Activated CD8-positive, alpha-beta memory T cell treated with anti-CD3 and anti-CD28 coated beads, Interleukin-2, amount 10 ng/mL, durations not matched to agents 7 days and 5 days (primary cell): ENCODE measurements around the gene LDB2. TPM values are rescaled to one million over a fixed set of nuclear protein-coding genes. Genes with fewer than 3 reads are reported as not detected.
A peak's percentile ranks its signal among the peaks of the same experiment; 100 is the strongest.
"Not testable (repeated sequence)": the region's sequence is repeated elsewhere in the genome, so short reads cannot be mapped to it uniquely, and the experiment has no call there.

Experiments used
- ATAC-seq: fragments of 150-1000 bp; cut with Tn5 transposase; one replicate; pipeline ENCODE4 v1.10.0; 2021; ENCODE audit warnings: moderate library complexity
- CTCF ChIA-PET: fragments of 350-600 bp; sonication (Branson Sonifier 250); formaldehyde crosslinking; loops from one replicate; lab custom pipeline; 2021; ENCODE audit warnings: antibody characterized with exemption; lab: Charles Lee
- DNase-seq: peaks from one replicate; pipeline ENCODE4 v3.0.0-alpha.2; 2020
- H3K27ac Mint-ChIP-seq: one replicate; pipeline ENCODE4 v1.8.0; 2021; ENCODE audit warnings: mild to moderate bottlenecking, mixed read lengths
- H3K27me3 Mint-ChIP-seq: one replicate; pipeline ENCODE4 v1.8.0; 2021; ENCODE audit warnings: mixed read lengths
- H3K36me3 Mint-ChIP-seq: one replicate; pipeline ENCODE4 v1.8.0; 2021; ENCODE audit warnings: mild to moderate bottlenecking, mixed read lengths
- H3K4me1 Mint-ChIP-seq: one replicate; pipeline ENCODE4 v1.8.0; 2021; ENCODE audit warnings: mixed read lengths
- H3K4me3 Mint-ChIP-seq: one replicate; pipeline ENCODE4 v1.8.0; 2021; ENCODE audit warnings: mild to moderate bottlenecking, moderate library complexity, mixed read lengths
- H3K9me3 Mint-ChIP-seq: one replicate; pipeline ENCODE4 v1.8.0; 2022; ENCODE audit warnings: low read depth, mixed read lengths
- total RNA-seq, 2 experiments: library from RNA; stranded (reverse); gene quantifications; one replicate each; pipeline ENCODE4 v1.2.3, GENCODE V29; 2021

Gene LDB2
- not detected for total RNA-seq

DNA sequence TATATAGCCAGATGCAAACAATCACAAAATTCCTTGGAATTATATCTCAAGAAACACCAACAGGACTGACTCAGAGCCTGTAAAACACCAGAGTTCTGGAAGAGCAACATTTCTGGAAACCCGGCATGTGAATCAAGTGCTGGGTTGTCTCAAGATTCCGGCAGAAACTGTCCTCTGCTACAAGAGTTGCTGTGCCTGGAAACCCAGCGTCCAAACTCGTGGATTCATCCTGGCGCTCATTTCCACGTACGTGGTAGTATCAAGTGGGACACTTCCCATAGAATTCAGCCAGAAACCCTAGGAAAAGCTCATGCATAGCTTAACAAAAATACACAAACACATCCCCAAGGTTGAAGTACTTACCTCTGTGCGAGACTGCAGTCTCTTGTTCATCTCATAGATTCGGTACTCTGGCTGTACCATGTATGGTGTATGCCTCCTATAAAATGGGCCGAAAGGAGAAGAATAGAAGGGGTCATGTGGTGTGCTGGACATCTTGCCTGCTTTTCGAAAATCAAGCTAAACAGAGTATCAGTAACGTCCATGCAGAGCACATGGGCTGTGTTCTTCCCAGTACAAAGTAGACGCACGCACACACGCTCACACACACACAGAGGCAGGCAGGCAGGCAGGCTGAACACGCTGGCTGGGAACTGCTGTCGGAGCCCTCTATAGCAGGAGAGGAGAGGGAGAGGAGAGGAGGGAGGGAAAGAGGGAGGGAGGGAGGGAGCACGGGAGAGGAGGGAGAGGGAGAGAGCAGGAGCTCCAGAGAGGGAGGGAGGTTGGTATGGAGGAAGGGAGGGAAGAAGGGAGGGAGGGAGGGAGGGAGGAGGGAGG lies at the start of gene LDB2:
LDB2 (minus strand) TSS at position 655 of the 837 bp plus-strand sequence.
- peaks cover 3% of the 10 kb centered on the region for H3K4me1 Mint-ChIP-seq
- H3K27me3 Mint-ChIP-seq, result peaks cover 9% of the 10 kb centered on the region
- DNase-seq, result no peak
- no peak for ATAC-seq
- H3K36me3 Mint-ChIP-seq, result no peaks in the 10 kb centered on the region
- CTCF ChIA-PET, result no interaction called here
- H3K9me3 Mint-ChIP-seq, result no peaks in the 10 kb centered on the region
- H3K27ac Mint-ChIP-seq, result no peak within 1 kb of the TSS
- H3K4me3 Mint-ChIP-seq, result no peak within 1 kb of the TSS

DNA sequence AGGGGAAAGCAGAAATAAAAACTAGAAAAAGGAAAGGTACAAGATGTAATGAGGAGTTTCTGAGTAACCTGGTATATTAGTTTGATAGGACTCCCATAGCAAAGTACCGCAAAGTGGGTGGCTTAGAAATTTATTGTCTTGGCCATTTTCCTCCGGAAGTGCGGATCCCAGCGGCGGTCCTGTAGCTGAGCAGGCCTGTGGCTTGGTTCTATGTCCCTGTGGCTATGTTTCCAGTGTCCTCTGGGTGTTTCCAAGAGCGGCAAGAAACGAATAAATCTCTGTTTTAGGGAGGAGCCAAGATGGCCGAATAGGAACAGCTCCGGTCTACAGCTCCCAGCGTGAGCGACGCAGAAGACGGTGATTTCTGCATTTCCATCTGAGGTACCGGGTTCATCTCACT lies 44.0 kb upstream of the LDB2 start:
- DNase-seq (no peak), ATAC-seq (no peak)
- Mint-ChIP-seq H3K4me3 (no peak overlapping the region), H3K36me3 (no peaks in the 10 kb centered on the region), H3K27me3 (no peaks in the 10 kb centered on the region), H3K4me1 (no peaks in the 10 kb centered on the region), H3K9me3 (peaks cover 2% of the 10 kb centered on the region), H3K27ac (no peak overlapping the region)
- CTCF ChIA-PET, result no interaction called here

DNA sequence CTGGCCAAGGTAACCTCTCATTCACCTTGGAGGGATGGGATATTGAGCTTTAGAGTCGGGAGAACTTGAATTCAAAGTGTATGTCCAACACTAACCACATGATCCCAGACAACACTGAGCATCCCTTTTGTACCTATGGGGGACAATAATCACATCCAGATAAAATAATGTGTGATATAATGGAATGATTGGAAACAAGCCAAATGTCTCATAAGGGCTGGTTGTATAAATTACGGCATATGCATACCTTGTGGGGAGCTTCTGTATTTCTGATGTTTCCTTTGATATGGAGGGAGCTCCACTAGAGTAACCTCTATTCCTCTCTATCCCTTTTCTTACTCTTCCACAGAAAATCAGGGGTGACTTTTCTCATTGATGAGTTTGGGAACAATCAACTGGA lies 40.7 kb upstream of the LDB2 start:
- DNase-seq (no peak), ATAC-seq (no peak)
- H3K27ac Mint-ChIP-seq, result no peak overlapping the region
- H3K36me3 Mint-ChIP-seq, result no peaks in the 10 kb centered on the region
- no peaks in the 10 kb centered on the region for H3K4me1 Mint-ChIP-seq
- no peak overlapping the region for H3K4me3 Mint-ChIP-seq
- CTCF ChIA-PET, result no interaction called here
- H3K9me3 Mint-ChIP-seq, result peaks cover 2% of the 10 kb centered on the region
- peaks cover 2% of the 10 kb centered on the region for H3K27me3 Mint-ChIP-seq

DNA sequence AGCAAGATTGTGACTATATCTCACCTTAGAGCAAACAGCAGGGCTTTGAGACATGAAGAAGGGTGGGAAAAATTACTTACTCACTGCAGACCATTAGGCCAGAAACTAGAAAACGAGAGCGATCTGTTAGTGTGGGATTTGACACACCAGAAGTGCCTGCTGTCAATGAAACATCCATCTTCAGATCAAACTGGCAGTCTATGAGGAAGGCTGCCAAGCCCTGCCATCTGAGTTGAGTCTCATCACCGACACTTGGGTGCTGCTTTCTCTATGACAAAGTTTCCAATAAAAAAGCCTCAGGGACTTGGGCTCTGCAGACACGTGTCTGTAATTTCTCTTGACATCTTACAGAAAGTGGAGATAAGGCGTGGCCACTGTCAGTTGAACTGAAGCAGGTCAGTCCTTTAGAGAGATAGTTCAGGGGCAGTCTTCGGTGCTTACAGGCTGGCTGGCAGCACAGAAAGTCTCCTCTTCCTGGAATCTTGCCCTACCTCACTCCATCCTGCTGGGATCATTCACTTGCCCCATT lies 40.1 kb upstream of the LDB2 start:
- peaks cover 2% of the 10 kb centered on the region for H3K9me3 Mint-ChIP-seq
- no peak overlapping the region for H3K4me3 Mint-ChIP-seq
- ATAC-seq (no peak), DNase-seq (no peak)
- H3K36me3 Mint-ChIP-seq, result no peaks in the 10 kb centered on the region
- peaks cover 2% of the 10 kb centered on the region for H3K27me3 Mint-ChIP-seq
- no peak overlapping the region for H3K27ac Mint-ChIP-seq
- no peaks in the 10 kb centered on the region for H3K4me1 Mint-ChIP-seq
- CTCF ChIA-PET, result no interaction called here

DNA sequence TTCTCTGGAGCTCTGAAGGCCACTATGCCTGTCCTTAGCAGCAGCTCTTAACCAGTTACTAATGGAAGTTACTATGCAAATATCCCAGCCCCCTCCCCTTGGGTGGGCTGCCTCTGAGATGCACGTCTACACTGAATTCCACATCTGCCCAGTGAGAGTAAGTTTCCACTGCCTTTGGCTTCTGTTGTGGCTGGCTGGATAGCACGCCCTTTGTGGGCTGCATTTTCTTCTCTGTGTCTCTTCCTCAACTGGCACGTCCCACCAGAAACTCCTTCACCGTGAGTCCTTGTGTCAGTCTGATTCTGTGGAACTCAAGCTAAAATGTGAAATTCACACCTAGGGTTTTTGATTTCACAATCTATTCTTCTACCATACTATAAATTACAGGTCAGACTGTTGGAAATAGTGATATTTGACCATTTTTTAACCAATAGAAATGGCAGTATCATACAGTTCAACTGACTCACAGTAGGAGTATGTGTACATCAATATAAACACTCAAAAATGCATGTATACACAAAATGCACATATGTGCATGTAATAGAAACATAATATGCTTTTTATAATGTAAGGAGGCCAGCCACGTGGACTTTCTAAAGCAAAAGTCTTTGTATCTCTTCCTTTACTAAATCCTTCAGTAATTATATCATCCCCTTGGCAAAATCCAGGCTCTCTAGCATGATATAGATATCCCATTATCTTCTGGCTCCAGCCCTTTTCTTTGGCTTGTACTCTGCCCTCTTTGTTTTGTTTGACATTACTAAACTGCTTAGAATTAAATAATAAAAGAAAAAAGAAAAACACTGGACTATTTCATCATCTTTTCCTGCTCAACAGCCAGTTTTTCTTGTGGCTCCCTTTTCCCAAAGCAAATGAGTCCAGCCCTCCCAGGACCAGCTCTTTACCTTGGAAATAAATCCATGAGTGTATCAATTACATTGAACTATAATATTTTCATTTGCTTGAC lies 33.2 kb upstream of the LDB2 start:
- peaks cover 2% of the 10 kb centered on the region for H3K27me3 Mint-ChIP-seq
- CTCF ChIA-PET, result interaction anchor here (1.2 kb wide), 1 partner anchor 15 kb away, joined by 3 read pairs; no protein-coding TSS in a partner anchor
- H3K27ac Mint-ChIP-seq, result no peak overlapping the region
- H3K4me3 Mint-ChIP-seq, result no peak overlapping the region
- no peaks in the 10 kb centered on the region for H3K9me3 Mint-ChIP-seq
- H3K36me3 Mint-ChIP-seq, result no peaks in the 10 kb centered on the region
- H3K4me1 Mint-ChIP-seq, result no peaks in the 10 kb centered on the region
- DNase-seq, result no peak
- ATAC-seq, result no peak

DNA sequence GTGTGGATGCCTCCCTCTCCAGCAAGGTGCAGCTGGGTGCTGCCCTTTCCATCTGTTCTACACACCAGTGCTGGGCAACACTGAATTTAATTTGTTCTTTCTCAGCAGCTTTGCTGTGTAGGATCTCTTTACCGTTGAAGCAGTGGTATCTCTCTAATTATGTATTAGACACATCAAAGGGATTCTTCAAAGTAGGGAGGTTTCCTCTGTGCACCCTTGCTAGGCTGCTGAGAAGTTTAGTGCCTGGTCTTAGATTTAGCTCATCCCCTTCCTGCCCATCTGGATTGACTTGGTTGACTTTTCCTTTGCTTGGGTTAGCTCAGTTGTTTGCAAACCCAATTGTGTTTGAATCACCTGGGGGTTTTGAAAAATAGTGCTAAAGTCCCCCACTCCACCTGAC lies 27.8 kb upstream of the LDB2 start:
- Mint-ChIP-seq H3K9me3 (no peaks in the 10 kb centered on the region), H3K4me3 (no peak overlapping the region)
- CTCF ChIA-PET, result interaction anchor here (2.0 kb wide), 1 partner anchor 10 kb away, joined by 10 read pairs; no protein-coding TSS in a partner anchor

DNA sequence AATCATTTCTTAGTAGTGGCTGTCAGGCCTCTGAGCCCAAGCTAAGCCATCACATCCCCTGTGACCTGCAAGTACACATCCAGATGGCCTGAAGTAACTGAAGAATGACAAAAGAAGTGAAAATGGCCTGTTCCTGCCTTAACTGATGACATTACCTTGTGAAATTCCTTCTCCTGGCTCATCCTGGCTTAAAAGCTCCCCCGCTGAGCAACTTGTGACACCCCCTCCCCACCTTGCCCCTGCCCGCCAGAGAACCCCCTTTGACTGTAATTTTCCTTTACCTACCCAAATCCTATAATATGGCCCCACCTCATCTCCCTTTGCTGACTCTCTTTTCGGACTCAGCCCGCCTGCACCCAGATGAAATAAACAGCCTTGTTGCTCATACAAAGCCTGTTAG lies 20.3 kb upstream of the LDB2 start:
- H3K36me3 Mint-ChIP-seq, DNase-seq, H3K27me3 Mint-ChIP-seq, H3K9me3 Mint-ChIP-seq, H3K27ac Mint-ChIP-seq, H3K4me3 Mint-ChIP-seq, ATAC-seq, H3K4me1 Mint-ChIP-seq: not testable (repeated sequence)
- CTCF ChIA-PET, result interaction anchor here (0.6 kb wide), 1 partner anchor 529 kb away, joined by 3 read pairs; no protein-coding TSS in a partner anchor

More for the DNA sequence above, 27.8 kb upstream of the LDB2 start:
- Mint-ChIP-seq H3K36me3 (no peaks in the 10 kb centered on the region), H3K4me1 (no peaks in the 10 kb centered on the region), H3K27me3 (peaks cover 3% of the 10 kb centered on the region), H3K27ac (no peak overlapping the region)
- DNase-seq, result no peak
- no peak for ATAC-seq

DNA sequence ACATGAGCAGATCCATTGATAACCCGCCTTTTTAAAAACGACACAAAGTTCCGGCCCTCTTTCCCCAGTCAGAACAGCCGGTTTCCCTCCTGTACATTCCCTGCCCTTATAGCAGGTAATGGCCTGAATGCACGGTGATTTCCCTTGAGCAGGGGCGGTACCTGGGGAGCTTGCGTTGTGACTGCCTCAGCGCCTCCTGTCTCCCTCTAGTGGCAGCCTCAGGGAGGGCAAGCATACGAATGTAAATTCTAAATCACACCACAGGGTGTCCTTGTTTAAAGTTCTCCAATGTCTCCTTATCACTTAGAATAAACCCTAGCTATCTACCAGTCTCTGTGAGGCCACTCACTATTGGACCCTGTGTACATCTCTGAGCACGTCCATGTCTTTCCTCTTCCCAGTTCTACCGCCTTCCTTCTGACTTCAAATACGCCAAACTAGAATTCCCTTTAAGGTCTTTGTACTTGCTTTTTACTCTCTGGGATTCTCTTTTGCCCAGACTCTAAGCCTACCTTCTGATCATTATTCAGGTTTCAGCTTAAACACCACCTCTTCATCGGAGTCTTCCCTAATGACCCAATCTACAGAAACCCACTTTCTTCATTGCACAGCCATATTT lies 18.4 kb upstream of the LDB2 start:
- ATAC-seq (peak; percentile 81), DNase-seq (peak; percentile 82)
- Mint-ChIP-seq H3K27ac (no peak overlapping the region), H3K4me1 (peaks cover 7% of the 10 kb centered on the region), H3K27me3 (no peaks in the 10 kb centered on the region), H3K36me3 (no peaks in the 10 kb centered on the region), H3K9me3 (no peaks in the 10 kb centered on the region), H3K4me3 (no peak overlapping the region)
- CTCF ChIA-PET, result interaction anchor here (0.6 to 2.5 kb wide), 20 partner anchors 9 to 626 kb away, joined by 3 to 17 read pairs (median 4); no protein-coding TSS in a partner anchor

DNA sequence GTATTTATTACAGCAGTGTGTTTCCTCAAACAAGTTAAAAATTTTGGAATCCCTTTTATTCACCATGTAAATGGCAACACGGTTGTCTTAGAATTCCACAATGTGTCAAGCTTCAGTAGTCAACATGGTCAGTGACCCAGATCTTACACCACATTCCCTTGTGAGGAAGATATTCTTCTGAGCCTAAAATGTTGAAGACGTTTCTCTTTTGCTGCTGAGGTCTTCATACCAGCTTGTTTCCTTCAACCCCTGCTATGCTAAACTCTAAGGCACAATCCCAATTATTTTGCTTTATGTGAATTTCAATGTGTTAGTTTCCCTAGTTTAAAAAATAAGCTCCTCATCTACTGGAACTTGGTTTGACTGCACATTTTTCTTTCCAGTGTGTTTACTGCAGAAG lies 17.6 kb upstream of the LDB2 start:
- Mint-ChIP-seq H3K27me3 (no peaks in the 10 kb centered on the region), H3K27ac (no peak overlapping the region), H3K4me1 (peaks cover 7% of the 10 kb centered on the region), H3K36me3 (no peaks in the 10 kb centered on the region), H3K9me3 (no peaks in the 10 kb centered on the region), H3K4me3 (no peak overlapping the region)
- no peak for DNase-seq
- CTCF ChIA-PET, result interaction anchor here (0.6 to 2.5 kb wide), 20 partner anchors 10 to 625 kb away, joined by 3 to 17 read pairs (median 4); no protein-coding TSS in a partner anchor
- ATAC-seq, result no peak

DNA sequence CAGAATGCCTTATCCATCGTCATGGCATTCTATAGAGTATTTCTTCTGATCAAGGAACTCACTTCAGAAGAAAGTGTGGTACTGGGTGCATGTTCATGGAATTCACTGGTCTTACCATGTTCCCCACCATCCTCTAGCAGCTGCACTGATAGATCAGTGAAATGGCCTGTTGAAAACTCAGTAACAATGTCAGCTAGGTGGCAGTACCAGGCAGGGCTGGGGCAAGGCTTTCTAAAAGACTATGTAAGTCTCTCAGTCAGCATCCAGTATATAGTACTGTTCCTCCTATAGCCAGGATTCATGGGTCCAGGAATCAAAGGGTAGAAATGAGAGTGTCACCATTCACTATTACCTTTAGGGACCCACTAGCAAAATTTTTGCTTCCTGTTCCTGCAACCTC lies 15.8 kb upstream of the LDB2 start:
- DNase-seq, result no peak
- Mint-ChIP-seq H3K27ac (no peak overlapping the region), H3K9me3 (no peaks in the 10 kb centered on the region), H3K36me3 (no peaks in the 10 kb centered on the region), H3K4me3 (no peak overlapping the region), H3K27me3 (peaks cover 2% of the 10 kb centered on the region), H3K4me1 (peaks cover 7% of the 10 kb centered on the region)
- CTCF ChIA-PET, result no interaction called here
- ATAC-seq, result no peak

DNA sequence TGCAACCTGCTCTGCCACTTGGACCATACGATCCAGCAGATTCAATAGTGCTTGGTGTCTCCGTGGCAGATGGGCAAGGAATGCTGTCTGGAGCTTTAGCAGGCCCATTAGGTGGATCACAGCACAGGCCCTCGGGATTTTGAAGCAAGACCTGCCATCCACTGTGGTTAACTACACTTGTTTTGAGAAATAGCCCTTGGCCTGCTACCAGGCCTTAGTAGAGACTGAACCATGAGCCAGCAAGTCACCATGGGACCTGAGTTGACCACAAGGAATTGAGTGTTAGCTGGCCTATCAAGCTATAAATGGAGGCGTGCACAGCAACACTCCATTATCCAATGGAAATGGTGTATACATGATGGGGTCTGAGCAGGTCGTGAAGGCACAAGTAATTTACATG lies 14.5 kb upstream of the LDB2 start:
- H3K27me3 Mint-ChIP-seq, result peaks cover 3% of the 10 kb centered on the region
- H3K36me3 Mint-ChIP-seq, result no peaks in the 10 kb centered on the region
- no peak for ATAC-seq
- no peak overlapping the region for H3K27ac Mint-ChIP-seq
- no peak overlapping the region for H3K4me3 Mint-ChIP-seq
- peaks cover 7% of the 10 kb centered on the region for H3K4me1 Mint-ChIP-seq
- DNase-seq, result no peak
- CTCF ChIA-PET, result interaction anchor here (1.1 kb wide), 1 partner anchor 411 kb away, joined by 3 read pairs; no protein-coding TSS in a partner anchor
- H3K9me3 Mint-ChIP-seq, result no peaks in the 10 kb centered on the region

DNA sequence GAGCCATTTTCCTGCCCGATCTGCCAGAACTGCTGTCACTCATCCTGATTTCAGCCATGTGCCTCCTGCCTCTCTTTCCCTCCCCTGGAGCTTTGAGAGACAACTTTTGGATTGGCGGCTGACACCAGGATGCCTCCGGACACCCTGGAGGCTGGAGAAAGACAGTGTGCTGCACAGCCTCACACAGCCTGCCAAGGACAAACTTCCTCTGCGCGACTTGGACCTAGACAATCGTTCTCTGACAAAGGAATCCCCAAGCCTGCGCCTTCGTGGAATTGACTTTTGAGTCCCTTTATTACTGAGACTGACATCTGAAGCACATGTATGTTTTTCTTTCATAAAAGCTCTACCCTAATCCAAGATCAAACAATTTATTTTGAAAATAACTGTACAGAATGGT lies 10.8 kb upstream of the LDB2 start:
- Mint-ChIP-seq H3K27ac (no peak overlapping the region), H3K9me3 (no peaks in the 10 kb centered on the region), H3K4me1 (peaks cover 7% of the 10 kb centered on the region), H3K4me3 (no peak overlapping the region), H3K27me3 (peaks cover 3% of the 10 kb centered on the region), H3K36me3 (no peaks in the 10 kb centered on the region)
- DNase-seq (no peak), ATAC-seq (no peak)
- CTCF ChIA-PET, result no interaction called here
